ENCODE data around the gene APBA2.

The APBA2 gene

GRCh38 chr15:28952666-28953491 lies 67.1 kb downstream of the APBA2 start:
- no peaks in the 10 kb centered on the region for H3K27me3 ChIP-seq (ENCODE audit: control insufficient read depth, insufficient read depth, low read length)
- H3K9me3 ChIP-seq (ENCODE audit: control insufficient read depth, low read length) = no peaks in the 10 kb centered on the region
- H3K9ac ChIP-seq (ENCODE audit: low read length) = no peak overlapping the region
- no peaks in the 10 kb centered on the region for H3K4me1 ChIP-seq (ENCODE audit: control insufficient read depth, insufficient read depth, low read length)
- H3K36me3 ChIP-seq (ENCODE audit: control insufficient read depth, insufficient read depth, low read length) = no peaks in the 10 kb centered on the region
- H3K4me3 ChIP-seq (ENCODE audit: low read length) = no peak overlapping the region

- Histone ChIP-seq H3K4me1 (ENCODE audit: control insufficient read depth, insufficient read depth, low read length) (no peaks in the 10 kb centered on the region), H3K9ac (ENCODE audit: low read length) (no peak overlapping the region), H3K9me3 (ENCODE audit: control insufficient read depth, low read length) (no peaks in the 10 kb centered on the region), H3K36me3 (ENCODE audit: control insufficient read depth, insufficient read depth, low read length) (no peaks in the 10 kb centered on the region), H3K27me3 (ENCODE audit: control insufficient read depth, insufficient read depth, low read length) (no peaks in the 10 kb centered on the region), H3K4me3 (ENCODE audit: low read length) (no peak overlapping the region)
Observed at GRCh38 chr15:28953573-28954195, 67.9 kb downstream of the APBA2 start.

DNA sequence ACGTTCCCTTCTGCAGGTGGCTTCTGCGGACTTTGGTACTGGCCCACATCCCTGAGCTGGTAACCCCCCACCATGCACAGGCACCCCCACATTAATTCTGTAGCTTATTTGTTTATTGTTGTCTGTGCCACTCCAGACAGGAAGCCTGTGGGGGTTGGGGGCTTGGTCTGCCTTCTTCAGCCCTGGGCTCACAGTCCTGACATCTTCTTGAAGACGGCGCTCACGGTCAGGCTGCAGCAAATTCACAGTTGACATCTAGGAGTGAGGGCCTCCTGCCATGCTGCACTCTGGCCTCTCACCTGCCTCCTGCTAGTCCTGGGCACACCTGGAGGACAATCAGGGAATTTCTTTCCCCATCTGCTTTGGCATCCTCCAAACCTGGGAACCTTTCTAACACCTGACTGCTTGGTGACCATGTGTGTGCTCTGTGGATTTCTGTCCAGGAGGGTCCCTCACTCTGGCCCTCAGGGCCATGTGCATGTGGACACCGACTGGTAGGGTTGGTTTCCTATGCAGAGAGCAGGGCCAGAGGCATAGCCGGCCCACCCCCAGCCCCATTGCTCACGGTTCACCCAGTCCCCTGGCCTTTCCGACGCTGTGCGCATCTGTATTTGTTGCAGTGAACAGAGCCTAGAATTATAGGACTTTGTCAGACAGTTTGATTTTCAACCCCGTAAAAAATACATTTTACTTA lies 68.8 kb downstream of the APBA2 start:
- Histone ChIP-seq H3K36me3 (ENCODE audit: control insufficient read depth, insufficient read depth, low read length) (no peaks in the 10 kb centered on the region), H3K27me3 (ENCODE audit: control insufficient read depth, insufficient read depth, low read length) (no peaks in the 10 kb centered on the region), H3K4me3 (ENCODE audit: low read length) (no peak overlapping the region), H3K4me1 (ENCODE audit: control insufficient read depth, insufficient read depth, low read length) (no peaks in the 10 kb centered on the region), H3K9me3 (ENCODE audit: control insufficient read depth, low read length) (no peaks in the 10 kb centered on the region), H3K9ac (ENCODE audit: low read length) (no peak overlapping the region)

GRCh38 chr15:28955160-28955992 lies 69.6 kb downstream of the APBA2 start:
- Histone ChIP-seq H3K9me3 (ENCODE audit: control insufficient read depth, low read length) (no peaks in the 10 kb centered on the region), H3K4me3 (ENCODE audit: low read length) (no peak overlapping the region), H3K36me3 (ENCODE audit: control insufficient read depth, insufficient read depth, low read length) (no peaks in the 10 kb centered on the region), H3K4me1 (ENCODE audit: control insufficient read depth, insufficient read depth, low read length) (no peaks in the 10 kb centered on the region), H3K27me3 (ENCODE audit: control insufficient read depth, insufficient read depth, low read length) (no peaks in the 10 kb centered on the region), H3K9ac (ENCODE audit: low read length) (no peak overlapping the region)

DNA sequence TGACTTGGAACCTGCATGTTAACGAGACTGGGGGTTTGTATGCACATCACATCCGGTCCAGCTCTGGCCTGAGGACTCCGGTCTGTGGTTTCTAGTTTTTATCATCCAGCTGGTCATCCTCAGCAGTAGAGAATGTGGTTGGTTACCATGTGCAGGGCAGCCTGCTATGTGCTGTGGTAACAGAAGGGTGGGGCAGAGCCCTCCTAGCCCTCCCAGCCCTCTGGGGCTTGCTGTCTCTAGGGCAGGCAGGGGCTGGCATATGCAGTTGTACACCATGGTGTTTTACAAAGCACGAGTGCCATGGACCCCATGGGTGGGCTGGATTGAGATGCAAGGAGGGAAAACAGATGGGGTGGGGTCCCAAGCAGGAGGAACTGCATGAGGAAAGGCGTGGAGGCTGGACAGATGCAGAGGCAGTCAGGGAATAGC lies 70.2 kb downstream of the APBA2 start:
- Histone ChIP-seq H3K27me3 (ENCODE audit: control insufficient read depth, insufficient read depth, low read length) (no peaks in the 10 kb centered on the region), H3K9ac (ENCODE audit: low read length) (no peak overlapping the region), H3K4me3 (ENCODE audit: low read length) (no peak overlapping the region), H3K4me1 (ENCODE audit: control insufficient read depth, insufficient read depth, low read length) (no peaks in the 10 kb centered on the region), H3K9me3 (ENCODE audit: control insufficient read depth, low read length) (no peaks in the 10 kb centered on the region), H3K36me3 (ENCODE audit: control insufficient read depth, insufficient read depth, low read length) (no peaks in the 10 kb centered on the region)

- Histone ChIP-seq H3K4me1 (ENCODE audit: control insufficient read depth, insufficient read depth, low read length) (no peaks in the 10 kb centered on the region), H3K4me3 (ENCODE audit: low read length) (no peak overlapping the region), H3K36me3 (ENCODE audit: control insufficient read depth, insufficient read depth, low read length) (no peaks in the 10 kb centered on the region), H3K9me3 (ENCODE audit: control insufficient read depth, low read length) (no peaks in the 10 kb centered on the region), H3K27me3 (ENCODE audit: control insufficient read depth, insufficient read depth, low read length) (no peaks in the 10 kb centered on the region), H3K9ac (ENCODE audit: low read length) (no peak overlapping the region)
Observed at GRCh38 chr15:28956491-28956890, 70.7 kb downstream of the APBA2 start.

DNA sequence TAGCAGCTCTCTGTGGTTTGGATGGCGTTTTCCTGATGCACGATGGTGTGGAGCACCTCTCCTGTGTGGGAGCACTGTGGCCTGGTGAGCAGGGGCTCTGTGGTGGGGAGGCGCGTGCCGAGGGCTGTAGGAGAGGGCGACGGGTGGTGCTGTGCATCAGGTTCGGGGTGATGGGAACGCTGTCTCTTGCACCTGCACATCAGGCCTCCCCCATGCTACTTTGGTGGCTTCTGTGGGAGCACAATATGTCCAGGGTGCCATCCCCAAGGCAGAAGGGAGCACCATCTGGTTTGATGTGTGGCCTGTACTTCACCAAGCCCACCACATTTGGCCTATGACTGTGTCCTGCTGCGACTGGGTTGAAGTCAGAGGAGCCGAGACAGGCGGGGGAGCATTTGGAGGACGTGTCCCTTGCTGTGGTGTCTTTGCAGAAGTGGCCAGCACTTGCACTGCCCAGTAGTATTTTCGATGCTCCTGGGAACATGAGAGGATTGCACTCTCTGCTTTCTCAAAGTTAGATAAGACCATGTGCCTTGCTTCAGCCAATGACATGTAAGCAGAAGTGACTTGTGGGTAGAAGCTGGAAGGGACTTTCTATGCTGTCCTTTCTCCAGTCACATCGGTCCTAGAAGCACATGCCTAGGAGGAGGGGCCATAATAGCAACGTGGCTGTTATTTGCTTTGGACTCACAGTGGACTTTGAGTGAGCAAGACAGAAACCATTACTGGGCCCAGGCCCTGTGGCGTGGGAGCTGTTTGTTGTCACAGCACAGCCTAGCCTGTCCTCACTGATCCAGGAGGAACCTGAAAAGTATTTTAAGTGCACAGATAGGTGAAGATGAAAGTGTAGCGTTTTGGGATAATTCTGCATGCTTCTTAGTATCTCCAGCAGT lies 72.1 kb downstream of the APBA2 start:
- no peak overlapping the region for H3K4me3 ChIP-seq (ENCODE audit: low read length)
- H3K36me3 ChIP-seq (ENCODE audit: control insufficient read depth, insufficient read depth, low read length) = no peaks in the 10 kb centered on the region
- no peaks in the 10 kb centered on the region for H3K9me3 ChIP-seq (ENCODE audit: control insufficient read depth, low read length)
- no peak overlapping the region for H3K9ac ChIP-seq (ENCODE audit: low read length)
- H3K4me1 ChIP-seq (ENCODE audit: control insufficient read depth, insufficient read depth, low read length) = no peaks in the 10 kb centered on the region
- H3K27me3 ChIP-seq (ENCODE audit: control insufficient read depth, insufficient read depth, low read length) = no peaks in the 10 kb centered on the region

DNA sequence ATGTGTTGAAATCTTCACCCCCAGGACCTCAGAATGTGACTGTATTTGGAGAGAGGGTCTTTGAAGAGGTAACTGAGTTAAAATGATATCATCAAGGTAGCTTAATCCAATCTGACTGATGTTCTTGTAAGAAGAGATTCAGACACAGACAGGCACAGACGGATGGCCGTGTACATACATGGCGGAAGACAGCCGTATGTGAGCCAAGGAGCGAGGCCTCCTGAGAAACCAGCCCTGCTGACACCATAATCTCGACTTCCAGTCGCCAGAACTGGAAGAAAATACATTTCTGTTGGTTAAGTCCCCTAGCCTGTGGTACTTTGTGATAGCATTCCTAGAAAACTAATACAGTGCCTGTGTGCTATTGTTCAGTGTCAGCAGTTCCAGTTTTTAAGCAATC lies 73.6 kb downstream of the APBA2 start:
- no peaks in the 10 kb centered on the region for H3K27me3 ChIP-seq (ENCODE audit: control insufficient read depth, insufficient read depth, low read length)
- no peaks in the 10 kb centered on the region for H3K4me1 ChIP-seq (ENCODE audit: control insufficient read depth, insufficient read depth, low read length)
- H3K4me3 ChIP-seq (ENCODE audit: low read length) = no peak overlapping the region
- H3K36me3 ChIP-seq (ENCODE audit: control insufficient read depth, insufficient read depth, low read length) = no peaks in the 10 kb centered on the region
- no peaks in the 10 kb centered on the region for H3K9me3 ChIP-seq (ENCODE audit: control insufficient read depth, low read length)
- H3K9ac ChIP-seq (ENCODE audit: low read length) = no peak overlapping the region

GRCh38 chr15:28960979-28961378 lies 75.2 kb downstream of the APBA2 start:
- Histone ChIP-seq H3K4me1 (ENCODE audit: control insufficient read depth, insufficient read depth, low read length) (no peaks in the 10 kb centered on the region), H3K9me3 (ENCODE audit: control insufficient read depth, low read length) (no peaks in the 10 kb centered on the region), H3K27me3 (ENCODE audit: control insufficient read depth, insufficient read depth, low read length) (no peaks in the 10 kb centered on the region), H3K36me3 (ENCODE audit: control insufficient read depth, insufficient read depth, low read length) (no peaks in the 10 kb centered on the region), H3K9ac (ENCODE audit: low read length) (no peak overlapping the region), H3K4me3 (ENCODE audit: low read length) (no peak overlapping the region)

DNA sequence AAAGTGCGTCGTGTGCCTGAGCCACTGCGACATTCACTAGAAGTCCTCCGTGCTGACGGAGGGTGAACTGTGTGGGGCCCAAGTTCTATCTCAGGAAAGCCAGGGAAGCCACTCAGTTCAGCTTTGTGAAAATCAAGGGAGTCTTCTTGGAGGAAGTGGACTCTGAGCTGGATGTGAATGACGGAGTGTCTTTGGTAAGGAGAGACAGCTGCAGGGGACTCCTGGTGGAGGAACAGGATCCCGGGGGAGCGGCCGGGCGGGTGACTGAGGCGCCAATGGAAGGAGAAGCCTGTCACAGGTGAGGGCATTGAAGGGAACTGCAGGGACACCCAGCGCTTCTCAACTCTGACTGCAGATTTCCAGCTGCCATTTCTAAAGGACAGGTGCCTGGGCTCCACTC lies 75.6 kb downstream of the APBA2 start:
- no peak overlapping the region for H3K9ac ChIP-seq (ENCODE audit: low read length)
- no peak overlapping the region for H3K4me3 ChIP-seq (ENCODE audit: low read length)
- no peaks in the 10 kb centered on the region for H3K36me3 ChIP-seq (ENCODE audit: control insufficient read depth, insufficient read depth, low read length)
- no peaks in the 10 kb centered on the region for H3K4me1 ChIP-seq (ENCODE audit: control insufficient read depth, insufficient read depth, low read length)
- no peaks in the 10 kb centered on the region for H3K27me3 ChIP-seq (ENCODE audit: control insufficient read depth, insufficient read depth, low read length)
- H3K9me3 ChIP-seq (ENCODE audit: control insufficient read depth, low read length) = no peaks in the 10 kb centered on the region
